ENCODE results near the gene RAMP1. TPM values are rescaled to one million over a fixed set of nuclear protein-coding genes. Genes with fewer than 3 reads are reported as not detected.
"Not testable (repeated sequence)": the region's sequence is repeated elsewhere in the genome, so short reads cannot be mapped to it uniquely, and the experiment has no call there.

The RAMP1 gene
- total and polyA plus RNA-seq, 2 donors (not counting 1 experiment from before 2014, with no cell fraction given): 15.7 TPM; not detected in 1

- ChIA-PET POLR2A (no interaction called here), CTCF (interaction anchor here (1.0 kb wide), 1 partner anchor 21 kb away, joined by 5 read pairs; no protein-coding TSS in a partner anchor)
- H3K27ac ChIP-seq (ENCODE audit: low read length in 2 of 2): no peak overlapping the region
- no peak overlapping the region for H2AFZ ChIP-seq (ENCODE audit: insufficient read depth, low read depth, low read length, poor library complexity, severe bottlenecking)
- H3K79me2 ChIP-seq (ENCODE audit: control insufficient read depth, insufficient read depth, low read length): no peaks in the 10 kb centered on the region
- H3K27me3 ChIP-seq (replicated peaks in 1 of 4; ENCODE audit: control extremely low read depth in 1 of 4, control insufficient read depth in 3 of 4, insufficient read depth in 4 of 4, low read length in 3 of 4): peaks cover 0 to 9% (median 5%) of the 10 kb centered on the region in 4 experiments
- H3K4me3 ChIP-seq (ENCODE audit: control extremely low read depth in 1 of 5, extremely low read depth in 1 of 5, insufficient read depth in 1 of 5, low read depth in 2 of 5, low read length in 4 of 5): no peak overlapping the region
- TF ChIP-seq CTCF (IDR thresholded peaks at IDR 0.05) (no peak), EZH2 (IDR thresholded peaks at IDR 0.05; ENCODE audit: borderline replicate concordance, insufficient read depth, low read depth, low read length, poor library complexity, severe bottlenecking) (no peak)
- H3K27ac Mint-ChIP-seq: no peak overlapping the region
- peaks cover 0 to 27% (median 10%) of the 10 kb centered on the region in 3 donors for H3K9me3 ChIP-seq (ENCODE audit: control extremely low read depth in 1 of 3, control insufficient read depth in 2 of 3, insufficient read depth in 1 of 3, low read length in 2 of 3)
- no peak overlapping the region for H3K9ac ChIP-seq (ENCODE audit: low read length)
- no peaks in the 10 kb centered on the region for H4K20me1 ChIP-seq (ENCODE audit: control insufficient read depth, insufficient read depth, low read length, poor library complexity, severe bottlenecking)
- no peak for DNase-seq
- WGBS (ENCODE audit: insufficient coverage): 87% methylated on average over 4 of the region's 4 CpGs
- H3K36me3 ChIP-seq (replicated peaks in 1 of 2; ENCODE audit: control extremely low read depth in 1 of 2, control insufficient read depth in 1 of 2, extremely low read depth in 1 of 2, insufficient read depth in 2 of 2, low read length in 1 of 2): no peaks in the 10 kb centered on the region
- ATAC-seq (ENCODE audit: low read depth): no peak
- peaks cover 2% of the 10 kb centered on the region for H3K9me3 Mint-ChIP-seq (ENCODE audit: insufficient read depth)
- no peak overlapping the region for H3K4me2 ChIP-seq (replicated peaks; ENCODE audit: low read depth, low read length, poor library complexity, severe bottlenecking)
- H3K4me3 Mint-ChIP-seq: no peak overlapping the region
- peaks cover 25% of the 10 kb centered on the region for H3K27me3 Mint-ChIP-seq
- H3K4me1 ChIP-seq (ENCODE audit: control insufficient read depth in 2 of 2, insufficient read depth in 2 of 2, low read length in 2 of 2): no peaks in the 10 kb centered on the region
- H3K4me1 Mint-ChIP-seq: no peaks in the 10 kb centered on the region
- intact Hi-C loops (cut with micrococcal nuclease): no loop called here
Observed at GRCh38 chr2:237944302-237944701, 84.9 kb downstream of the RAMP1 start.

- TF ChIP-seq EZH2 (IDR thresholded peaks at IDR 0.05; ENCODE audit: borderline replicate concordance, insufficient read depth, low read depth, low read length, poor library complexity, severe bottlenecking) (no peak), CTCF (IDR thresholded peaks at IDR 0.05) (no peak)
- ChIA-PET POLR2A (no interaction called here), CTCF (no interaction called here)
- intact Hi-C loops (cut with micrococcal nuclease): no loop called here
- Mint-ChIP-seq H3K4me3 (no peak overlapping the region), H3K4me1 (no peaks in the 10 kb centered on the region), H3K9me3 (ENCODE audit: insufficient read depth) (peaks cover 2% of the 10 kb centered on the region), H3K27me3 (peaks cover 26% of the 10 kb centered on the region), H3K27ac (no peak overlapping the region)
- WGBS (ENCODE audit: insufficient coverage): 60% methylated on average over 1 of the region's 1 CpG
- H4K20me1 ChIP-seq (ENCODE audit: control insufficient read depth, insufficient read depth, low read length, poor library complexity, severe bottlenecking): no peaks in the 10 kb centered on the region
- H3K4me2 ChIP-seq (replicated peaks; ENCODE audit: low read depth, low read length, poor library complexity, severe bottlenecking): no peak overlapping the region
- no peaks in the 10 kb centered on the region for H3K79me2 ChIP-seq (ENCODE audit: control insufficient read depth, insufficient read depth, low read length)
- H3K27ac ChIP-seq (ENCODE audit: low read length in 2 of 2): no peak overlapping the region
- no peak overlapping the region for H3K9ac ChIP-seq (ENCODE audit: low read length)
- ATAC-seq (ENCODE audit: low read depth): no peak
- no peaks in the 10 kb centered on the region for H3K4me1 ChIP-seq (ENCODE audit: control insufficient read depth in 2 of 2, insufficient read depth in 2 of 2, low read length in 2 of 2)
- no peak for DNase-seq
- H3K27me3 ChIP-seq (replicated peaks in 1 of 4; ENCODE audit: control extremely low read depth in 1 of 4, control insufficient read depth in 3 of 4, insufficient read depth in 4 of 4, low read length in 3 of 4): peaks cover 0 to 9% (median 5%) of the 10 kb centered on the region in 4 experiments
- H3K36me3 ChIP-seq (replicated peaks in 1 of 2; ENCODE audit: control extremely low read depth in 1 of 2, control insufficient read depth in 1 of 2, extremely low read depth in 1 of 2, insufficient read depth in 2 of 2, low read length in 1 of 2): no peaks in the 10 kb centered on the region
- no peak overlapping the region for H2AFZ ChIP-seq (ENCODE audit: insufficient read depth, low read depth, low read length, poor library complexity, severe bottlenecking)
- peaks cover 0 to 27% (median 10%) of the 10 kb centered on the region in 3 donors for H3K9me3 ChIP-seq (ENCODE audit: control extremely low read depth in 1 of 3, control insufficient read depth in 2 of 3, insufficient read depth in 1 of 3, low read length in 2 of 3)
- no peak overlapping the region for H3K4me3 ChIP-seq (ENCODE audit: control extremely low read depth in 1 of 5, extremely low read depth in 1 of 5, insufficient read depth in 1 of 5, low read depth in 2 of 5, low read length in 4 of 5)
Observed at GRCh38 chr2:237946423-237946822, 87.0 kb downstream of the RAMP1 start.

- ATAC-seq (ENCODE audit: low read depth); intact Hi-C loops (cut with micrococcal nuclease); H3K4me1 ChIP-seq (ENCODE audit: control insufficient read depth in 2 of 2, insufficient read depth in 2 of 2, low read length in 2 of 2); POLR2A ChIA-PET; H3K27ac ChIP-seq (ENCODE audit: low read length in 2 of 2); H3K9ac ChIP-seq (ENCODE audit: low read length); H3K4me2 ChIP-seq (replicated peaks; ENCODE audit: low read depth, low read length, poor library complexity, severe bottlenecking); H3K4me3 Mint-ChIP-seq; H3K9me3 ChIP-seq (ENCODE audit: control extremely low read depth in 1 of 3, control insufficient read depth in 2 of 3, insufficient read depth in 1 of 3, low read length in 2 of 3); H3K36me3 ChIP-seq (replicated peaks in 1 of 2; ENCODE audit: control extremely low read depth in 1 of 2, control insufficient read depth in 1 of 2, extremely low read depth in 1 of 2, insufficient read depth in 2 of 2, low read length in 1 of 2); H3K4me3 ChIP-seq (ENCODE audit: control extremely low read depth in 1 of 5, extremely low read depth in 1 of 5, insufficient read depth in 1 of 5, low read depth in 2 of 5, low read length in 4 of 5); H3K4me1 Mint-ChIP-seq; H3K79me2 ChIP-seq (ENCODE audit: control insufficient read depth, insufficient read depth, low read length); H4K20me1 ChIP-seq (ENCODE audit: control insufficient read depth, insufficient read depth, low read length, poor library complexity, severe bottlenecking); DNase-seq; H2AFZ ChIP-seq (ENCODE audit: insufficient read depth, low read depth, low read length, poor library complexity, severe bottlenecking); H3K27ac Mint-ChIP-seq; H3K9me3 Mint-ChIP-seq (ENCODE audit: insufficient read depth): not testable (repeated sequence)
- WGBS (ENCODE audit: insufficient coverage): 90% methylated on average over 2 of the region's 4 CpGs
- H3K27me3 ChIP-seq (replicated peaks in 1 of 4; ENCODE audit: control extremely low read depth in 1 of 4, control insufficient read depth in 3 of 4, insufficient read depth in 4 of 4, low read length in 3 of 4): peaks cover 0 to 18% (median 6%) of the 10 kb centered on the region in 4 experiments
- CTCF ChIA-PET: interaction anchor here (1.2 kb wide), 1 partner anchor 17 kb away, joined by 3 read pairs; no protein-coding TSS in a partner anchor
- H3K27me3 Mint-ChIP-seq: peaks cover 29% of the 10 kb centered on the region
Observed at GRCh38 chr2:237951354-237951753, 91.9 kb downstream of the RAMP1 start.

Measured in B cell (primary cell).